ENCODE measurements around the gene CSF1R.
"Not testable (repeated sequence)": the region's sequence is repeated elsewhere in the genome, so short reads cannot be mapped to it uniquely, and the experiment has no call there.

Gene CSF1R

GRCh38 chr5:150103678-150104549 lies 17.6 kb upstream of the CSF1R start:
- DNase-seq (ENCODE audit: low read depth in 3 of 3) = no peak

DNA sequence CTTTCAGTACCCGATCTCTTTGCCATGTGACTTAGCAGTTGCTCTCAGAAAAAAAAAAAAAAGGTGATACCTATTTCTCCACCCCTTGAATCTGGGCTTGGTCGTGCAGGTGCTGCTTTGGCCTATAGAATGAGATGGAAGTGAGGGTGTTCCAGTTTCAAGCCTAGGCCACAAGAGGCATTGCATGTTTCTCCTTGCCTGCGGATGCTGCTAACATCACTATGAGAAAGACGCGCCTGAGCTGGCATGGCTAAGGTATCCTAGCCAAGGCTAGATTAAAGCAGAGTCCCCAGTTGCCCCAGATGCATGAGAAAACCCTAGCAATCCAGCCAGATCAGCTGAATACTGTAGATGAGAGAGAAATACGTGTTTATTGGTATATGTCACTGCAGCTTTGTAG lies 14.7 kb upstream of the CSF1R start:
- DNase-seq (ENCODE audit: low read depth in 3 of 3) = no peak

- DNase-seq (ENCODE audit: low read depth in 3 of 3) = no peak
These were observed 10.8 kb upstream of the CSF1R start for GRCh38 chr5:150097152-150097551.

DNA sequence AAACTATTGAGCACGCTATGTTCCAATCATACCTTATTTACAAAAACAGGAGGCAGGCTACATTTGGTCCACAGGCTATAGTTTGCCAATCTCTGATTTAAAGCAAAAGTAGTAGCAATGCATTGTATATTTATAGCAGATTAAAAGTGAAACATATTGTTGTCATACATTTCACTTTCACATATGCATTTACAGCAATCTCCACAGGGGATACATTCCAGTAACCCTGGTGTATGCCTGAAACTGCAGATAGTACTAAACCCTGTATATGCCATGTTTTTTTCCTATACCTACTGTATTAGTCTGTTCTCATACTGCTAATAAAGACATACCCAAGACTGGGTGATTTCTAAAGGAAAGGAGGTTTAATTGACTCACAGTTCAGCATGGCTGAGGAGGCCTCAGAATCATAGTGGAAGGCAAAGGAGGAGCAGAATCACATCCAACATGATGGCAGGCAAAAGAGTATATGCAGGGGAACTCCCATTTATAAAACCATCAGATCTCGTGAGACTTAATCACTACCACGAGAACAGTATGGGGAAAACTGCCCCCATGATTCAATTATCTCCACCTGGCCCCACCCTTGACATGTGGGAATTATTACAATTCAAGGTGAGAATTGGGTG lies 5.9 kb upstream of the CSF1R start:
- DNase-seq (ENCODE audit: low read depth in 3 of 3) = no peak

- DNase-seq (ENCODE audit: low read depth in 3 of 3) = no peak
These were observed 1.0 kb downstream of the CSF1R start for GRCh38 chr5:150085191-150085912.

DNA sequence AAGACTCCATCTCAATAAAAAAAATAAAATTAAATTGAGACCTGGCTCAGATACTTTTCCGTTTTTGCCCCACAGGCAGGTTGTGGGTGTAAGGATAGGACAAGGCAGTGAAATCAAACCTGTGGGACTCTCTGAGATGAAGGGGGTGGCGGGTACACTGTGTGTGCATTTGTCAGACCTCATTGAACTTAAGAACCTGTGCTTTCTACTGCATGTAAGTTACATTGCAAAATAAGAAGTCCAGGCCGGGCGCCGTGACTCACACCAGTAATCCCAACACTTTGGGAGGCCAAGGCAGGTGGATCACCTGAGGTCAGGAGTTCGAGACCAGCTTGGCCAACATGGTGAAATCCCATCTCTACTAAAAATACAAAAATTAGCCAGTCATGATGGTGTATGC lies 1.6 kb downstream of the CSF1R start:
- DNase-seq (ENCODE audit: low read depth in 3 of 3) = not testable (repeated sequence)

GRCh38 chr5:150082889-150083288 lies 3.5 kb downstream of the CSF1R start:
- DNase-seq (ENCODE audit: low read depth in 3 of 3) = no peak

DNA sequence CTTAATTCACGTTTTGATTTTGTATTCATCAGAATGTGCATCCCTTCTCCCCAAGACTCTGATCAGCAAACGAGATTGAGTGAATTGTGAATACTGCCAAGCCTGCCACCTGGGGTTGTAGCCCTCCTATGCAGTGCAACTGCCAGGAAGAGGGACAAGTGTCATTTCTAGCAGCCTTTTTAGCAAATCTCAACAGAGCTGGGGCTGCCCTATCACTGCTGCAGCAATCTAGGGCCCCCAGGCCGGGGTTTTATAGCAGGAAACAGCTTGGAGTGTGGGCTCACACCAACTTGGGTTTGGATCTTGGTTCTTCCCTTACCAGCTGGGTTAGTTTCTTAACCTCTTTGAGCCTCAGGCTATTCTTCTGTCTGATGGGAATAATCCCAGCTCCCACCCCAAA lies 4.0 kb downstream of the CSF1R start:
- no peak for DNase-seq (ENCODE audit: low read depth in 3 of 3)

DNA sequence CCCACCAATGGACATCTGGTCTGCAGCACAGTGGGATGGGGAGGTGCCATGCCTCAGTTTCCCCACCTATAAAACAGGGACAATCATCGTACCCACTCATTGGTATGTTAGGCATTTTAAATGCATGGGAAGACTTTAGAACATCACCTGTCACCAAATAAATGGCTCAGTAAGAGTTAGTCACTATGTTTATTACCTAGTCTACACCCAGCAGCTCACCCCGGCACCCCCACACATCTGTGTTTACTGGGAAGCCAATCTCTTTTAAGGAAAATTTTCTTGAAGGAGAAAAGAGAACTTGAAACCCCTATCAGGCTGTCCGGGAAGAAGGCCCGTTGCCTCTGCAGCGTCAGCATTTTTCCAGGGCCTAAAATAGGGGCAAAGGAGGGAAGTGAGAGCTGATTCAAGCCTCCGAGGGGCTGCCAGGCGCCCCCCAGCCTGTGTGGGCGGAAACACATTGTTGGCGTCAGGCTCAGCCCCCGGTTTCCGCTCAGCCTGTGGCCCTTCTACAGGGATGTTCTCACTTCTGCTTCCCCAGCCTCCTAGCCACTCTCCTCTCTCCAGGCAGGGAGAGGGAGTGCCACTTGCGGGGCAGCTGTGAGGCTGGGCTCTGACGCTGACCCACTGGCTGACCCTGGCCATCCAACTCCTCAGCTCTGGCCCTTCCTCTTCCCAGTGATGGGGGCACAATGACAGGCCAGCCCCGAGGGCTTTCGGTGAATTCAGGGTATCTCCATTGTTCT lies 4.6 kb downstream of the CSF1R start:
- DNase-seq (ENCODE audit: low read depth in 3 of 3) = no peak

DNA sequence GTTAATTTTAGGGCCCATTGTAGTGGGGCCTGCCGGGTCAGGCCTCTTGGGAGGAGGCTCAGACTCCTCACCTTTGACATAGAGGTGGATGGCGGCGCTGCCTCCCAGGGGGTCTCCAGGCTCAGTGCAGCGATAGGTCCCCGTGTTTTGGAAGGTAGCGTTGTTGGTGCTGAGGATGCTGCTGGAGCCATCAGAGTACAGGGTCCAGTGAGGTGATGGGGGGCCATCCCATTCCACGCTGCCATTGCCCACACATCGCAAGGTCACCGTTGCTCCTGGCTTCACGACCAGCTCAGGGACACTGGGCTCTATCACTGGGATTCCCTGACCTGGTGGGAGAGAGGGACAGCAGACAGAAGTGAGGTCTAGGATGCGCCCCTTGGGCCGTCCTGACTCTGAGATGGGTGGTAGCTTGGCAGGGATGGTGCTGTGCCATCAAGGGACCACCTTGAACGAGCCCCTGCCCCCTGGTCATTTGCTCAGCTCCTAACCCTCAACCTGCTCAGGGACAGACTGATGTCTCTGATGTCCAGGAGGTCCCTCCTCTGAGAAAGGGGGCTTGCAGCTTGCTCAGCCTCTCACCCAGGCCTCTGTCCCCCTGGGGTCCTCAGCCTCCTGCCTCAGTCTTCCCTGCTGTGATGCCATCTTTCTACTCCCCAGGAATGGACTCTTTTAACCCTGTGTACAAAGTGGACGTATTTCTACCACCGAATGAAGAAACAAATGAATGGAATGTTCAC lies 5.5 kb downstream of the CSF1R start:
- no peak for DNase-seq (ENCODE audit: low read depth in 3 of 3)

- no peak for DNase-seq (ENCODE audit: low read depth in 3 of 3)
These were observed 6.4 kb downstream of the CSF1R start for GRCh38 chr5:150079909-150080461.

- no peak for DNase-seq (ENCODE audit: low read depth in 3 of 3)
These were observed 7.3 kb downstream of the CSF1R start for GRCh38 chr5:150078802-150079689.

DNA sequence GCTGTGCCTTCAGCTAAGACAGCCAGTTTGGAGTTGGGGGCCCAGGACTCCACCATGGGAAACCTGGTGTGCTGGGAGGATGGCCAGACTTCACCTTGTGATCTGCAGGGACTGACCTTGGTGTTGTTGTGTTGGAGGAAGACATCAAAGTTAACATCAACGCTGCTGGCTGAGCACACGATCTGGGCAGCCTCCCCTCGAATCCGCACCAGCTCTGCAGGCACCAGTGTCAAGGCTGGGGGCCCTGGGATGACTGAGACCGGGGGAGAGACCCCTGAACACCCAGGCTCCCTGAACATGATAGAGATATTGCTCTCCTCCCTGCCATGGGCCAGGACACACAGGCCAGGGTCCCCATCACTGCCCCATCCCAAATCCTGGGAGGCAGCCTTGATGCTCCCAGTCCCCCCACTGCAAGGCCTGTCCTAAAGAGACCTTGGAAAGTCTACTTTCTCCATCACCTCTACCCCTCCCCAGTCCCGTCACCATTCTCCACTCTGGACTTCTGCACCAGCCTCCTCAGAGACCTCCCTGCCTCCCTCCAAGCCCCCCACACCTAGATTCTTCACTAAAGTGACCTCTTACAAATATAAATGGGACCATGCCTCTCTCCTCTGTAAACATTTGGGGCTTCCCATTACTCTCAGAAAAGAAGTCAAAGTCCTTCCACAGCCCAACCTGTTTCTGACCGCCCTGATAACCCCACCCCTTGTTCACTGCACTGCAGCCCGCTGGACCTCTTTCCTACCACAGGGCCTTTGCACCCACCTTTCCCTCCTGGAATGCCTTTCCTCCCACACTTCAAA lies 8.2 kb downstream of the CSF1R start:
- no peak for DNase-seq (ENCODE audit: low read depth in 3 of 3)

- no peak for DNase-seq (ENCODE audit: low read depth in 3 of 3)
These were observed 9.3 kb downstream of the CSF1R start for GRCh38 chr5:150077060-150077459.

- DNase-seq (ENCODE audit: low read depth in 3 of 3) = no peak
These were observed 10.5 kb downstream of the CSF1R start for GRCh38 chr5:150075806-150076205.

DNA sequence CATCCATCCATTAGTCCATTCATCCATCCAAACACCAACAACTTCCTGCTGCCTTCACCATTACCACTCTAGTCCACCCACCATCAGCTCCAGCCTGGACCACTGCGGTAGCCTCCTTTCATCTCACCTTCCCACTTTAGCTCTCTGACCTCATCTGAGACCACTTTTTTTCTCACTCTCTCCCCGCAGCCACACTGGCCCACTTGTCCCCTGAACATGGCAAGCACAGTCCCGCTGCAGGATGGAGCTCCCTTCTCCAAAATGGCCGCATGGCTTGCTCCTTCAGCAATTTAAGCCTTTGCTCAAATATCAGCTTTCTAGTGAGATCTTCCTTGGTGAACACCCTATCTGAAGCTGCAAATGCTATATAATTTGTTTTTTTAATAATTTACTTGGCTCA lies 11.1 kb downstream of the CSF1R start:
- DNase-seq (ENCODE audit: low read depth in 3 of 3) = no peak

GRCh38 chr5:150073677-150074076 lies 12.7 kb downstream of the CSF1R start:
- DNase-seq (ENCODE audit: low read depth in 3 of 3) = no peak

- no peak for DNase-seq (ENCODE audit: low read depth in 3 of 3)
These were observed 13.2 kb downstream of the CSF1R start for GRCh38 chr5:150073086-150073625.

DNA sequence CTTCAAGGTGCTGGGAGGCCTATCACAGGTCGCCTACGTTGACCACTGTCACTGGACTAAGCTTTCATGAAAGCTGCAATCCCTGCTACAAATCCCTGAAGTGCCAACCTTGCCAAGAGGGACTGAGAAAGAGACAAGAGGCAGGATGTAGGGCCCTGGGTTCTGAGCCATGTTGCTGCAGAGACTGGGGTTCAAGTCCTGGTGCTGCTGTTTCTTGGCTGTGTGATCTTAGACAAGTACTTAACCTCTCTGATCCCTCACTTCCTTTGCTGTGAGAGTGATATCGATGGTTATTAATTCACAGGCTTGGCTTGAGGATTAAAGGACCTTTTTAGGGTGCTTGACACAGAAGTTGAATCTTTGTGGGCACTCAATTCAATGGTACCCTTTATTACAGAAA lies 15.5 kb downstream of the CSF1R start:
- no peak for DNase-seq (ENCODE audit: low read depth in 3 of 3)

Data from stimulated activated CD4-positive, alpha-beta T cell treated with anti-CD3 and anti-CD28 coated beads, TNF-alpha, amount 100 ng/mL, for 4 hours (primary cell).